Measurements from ENCODE around the gene SALL4.

Gene SALL4

DNA sequence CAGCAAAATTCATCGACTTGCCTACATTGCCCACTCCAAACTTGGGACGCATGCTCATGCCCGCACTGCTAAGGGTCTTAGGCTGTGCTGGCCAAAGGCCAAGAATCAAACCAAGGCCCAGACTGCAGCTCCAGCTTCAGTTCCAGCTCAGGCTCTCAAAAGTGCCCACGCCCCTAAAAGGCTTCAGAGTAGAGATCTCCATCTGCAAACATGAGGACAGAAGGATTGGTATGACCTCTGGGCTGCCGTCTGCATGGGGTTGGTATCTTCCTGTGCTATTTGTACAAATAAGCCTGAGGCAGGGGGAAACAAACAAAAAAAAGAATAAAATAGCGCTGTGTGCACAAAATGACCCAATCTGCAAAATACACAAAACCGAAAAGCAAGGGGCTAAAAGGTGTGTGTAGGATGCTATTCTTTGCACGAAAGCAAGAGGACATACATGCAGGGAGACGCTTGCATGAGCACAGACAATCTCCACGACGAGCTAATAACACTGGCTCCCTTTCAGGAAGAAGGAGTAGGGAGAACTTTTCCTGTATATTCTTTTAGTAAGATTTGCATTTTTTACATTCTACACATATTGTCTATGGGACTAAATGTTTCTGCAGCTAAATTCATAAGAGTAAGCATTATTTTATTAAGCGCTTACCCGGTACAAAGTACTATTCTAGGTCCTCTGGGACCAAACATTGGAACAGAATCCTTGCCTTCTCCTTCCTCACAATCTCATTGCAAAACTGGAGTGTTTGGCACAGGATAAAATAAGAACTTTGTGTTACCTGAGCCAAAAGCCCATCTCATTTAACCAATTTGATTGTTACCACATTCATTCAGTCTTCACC, 67.2 kb downstream of the SALL4 start:
- no peak for DNase-seq

- no peak for DNase-seq
These were observed 69.3 kb downstream of the SALL4 start for GRCh38 chr20:51733070-51733469.
